Coronary artery (tissue), 2 donors: ENCODE measurements around the gene ARHGAP9.

Source experiments
- DNase-seq: peaks from one replicate; pipeline ENCODE4 v3.0.0-alpha.2; 2017; ENCODE audit warnings: low spot score
- H3K27ac ChIP-seq, 2 donors: fragments of 200-600 bp; sonication (generic); one replicate each; pipeline ENCODE4 v1.5.1; 2016 to 2019
- H3K4me3 ChIP-seq: fragments of 200-600 bp; sonication (generic); 2 replicates; pipeline ENCODE4 v1.5.1; 2016; ENCODE audit warnings: mild to moderate bottlenecking, moderate library complexity
- CTCF ChIP-seq: fragments of 200-600 bp; sonication (generic); IDR thresholded peaks from one replicate; pipeline ENCODE4 v1.5.1; 2019; ENCODE audit warnings: antibody characterized with exemption

Gene ARHGAP9

GRCh38 chr12:57454213-57454565 is 25.5 kb downstream of the ARHGAP9 start:
- no peak for TF ChIP-seq CTCF
- Histone ChIP-seq H3K4me3 (no peak overlapping the region), H3K27ac (no peak overlapping the region)
- DNase-seq: no peak

GRCh38 chr12:57452937-57453509 is 26.6 kb downstream of the ARHGAP9 start:
- H3K27ac ChIP-seq: peak overlapping the region; percentile 67 to 91
- TF ChIP-seq CTCF: peak; percentile 88
- H3K4me3 ChIP-seq: no peak overlapping the region
- DNase-seq: no peak

- no peak for TF ChIP-seq CTCF
- no peak for DNase-seq
- Histone ChIP-seq H3K27ac (peak overlapping the region; percentile 67 to 91), H3K4me3 (peak overlapping the region; percentile 55)
Measured at GRCh38 chr12:57452181-57452936, 27.3 kb downstream of the ARHGAP9 start.

- Histone ChIP-seq H3K4me3 (no peak overlapping the region), H3K27ac (peak overlapping the region; percentile 67 to 91)
- DNase-seq: no peak
- no peak for TF ChIP-seq CTCF
Measured at GRCh38 chr12:57451233-57451778, 28.4 kb downstream of the ARHGAP9 start.

GRCh38 chr12:57450057-57450456 is 29.6 kb downstream of the ARHGAP9 start:
- Histone ChIP-seq H3K27ac (no peak overlapping the region), H3K4me3 (no peak overlapping the region)
- no peak for DNase-seq
- TF ChIP-seq CTCF: no peak

- no peak overlapping the region for H3K4me3 ChIP-seq
- DNase-seq: no peak
- H3K27ac ChIP-seq: no peak overlapping the region
- no peak for TF ChIP-seq CTCF
Measured at GRCh38 chr12:57449375-57449774, 30.3 kb downstream of the ARHGAP9 start.

GRCh38 chr12:57448669-57449068 is 31.0 kb downstream of the ARHGAP9 start:
- no peak for TF ChIP-seq CTCF
- Histone ChIP-seq H3K27ac (no peak overlapping the region), H3K4me3 (no peak overlapping the region)
- DNase-seq: no peak
